Spleen (tissue), 7 donors: Measurements from ENCODE around the gene RLIM.
A peak's percentile ranks its signal among the peaks of the same experiment; 100 is the strongest.

Experiments used
- POLR2A ChIP-seq, 3 donors: fragments of 450-650 bp; IDR thresholded peaks; one replicate each; pipeline ENCODE4 v1.5.1; 2017; ENCODE audit warnings: antibody characterized with exemption in 3 of 3, mild to moderate bottlenecking in 1 of 3
- POLR2AphosphoS5 ChIP-seq, 3 donors: sonication (generic); formaldehyde crosslinking; IDR thresholded peaks; one replicate each; pipeline ENCODE4 v1.5.1; 2017; ENCODE audit warnings: antibody characterized with exemption in 3 of 3
- TF ChIP-seq, protein P1 (sequence below), 11 experiments: fragments of 200-600 bp in 7 of 11; fragments of 450-650 bp in 4 of 11; sonication (generic) in 4 of 11; IDR thresholded peaks in 8 of 11; conservative IDR thresholded peaks in 3 of 11; 1 replicate in 7 of 11; 2 replicates in 4 of 11; pipeline versions ENCODE4 v1.4.0 to v1.8.0; 2016 to 2021; ENCODE audit warnings: antibody characterized with exemption in 11 of 11, inconsistent platforms in 4 of 11, mild to moderate bottlenecking in 1 of 11
- donor health status: DM: no; HTN: no; CAD: no; lungs with moderate emphysema.
- donor health status: DM: no; HTN: no; CAD: no.
- donor health status: DM: no; HTN: no; CAD: no.

- TF ChIP-seq POLR2A (IDR thresholded peaks at IDR 0.05) (no peak), POLR2AphosphoS5 (IDR thresholded peaks at IDR 0.05) (peak; percentile 35 to 65 (median 56))
- TF ChIP-seq, protein P1, sequence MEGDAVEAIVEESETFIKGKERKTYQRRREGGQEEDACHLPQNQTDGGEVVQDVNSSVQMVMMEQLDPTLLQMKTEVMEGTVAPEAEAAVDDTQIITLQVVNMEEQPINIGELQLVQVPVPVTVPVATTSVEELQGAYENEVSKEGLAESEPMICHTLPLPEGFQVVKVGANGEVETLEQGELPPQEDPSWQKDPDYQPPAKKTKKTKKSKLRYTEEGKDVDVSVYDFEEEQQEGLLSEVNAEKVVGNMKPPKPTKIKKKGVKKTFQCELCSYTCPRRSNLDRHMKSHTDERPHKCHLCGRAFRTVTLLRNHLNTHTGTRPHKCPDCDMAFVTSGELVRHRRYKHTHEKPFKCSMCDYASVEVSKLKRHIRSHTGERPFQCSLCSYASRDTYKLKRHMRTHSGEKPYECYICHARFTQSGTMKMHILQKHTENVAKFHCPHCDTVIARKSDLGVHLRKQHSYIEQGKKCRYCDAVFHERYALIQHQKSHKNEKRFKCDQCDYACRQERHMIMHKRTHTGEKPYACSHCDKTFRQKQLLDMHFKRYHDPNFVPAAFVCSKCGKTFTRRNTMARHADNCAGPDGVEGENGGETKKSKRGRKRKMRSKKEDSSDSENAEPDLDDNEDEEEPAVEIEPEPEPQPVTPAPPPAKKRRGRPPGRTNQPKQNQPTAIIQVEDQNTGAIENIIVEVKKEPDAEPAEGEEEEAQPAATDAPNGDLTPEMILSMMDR (IDR thresholded peaks at IDR 0.05 in 8 of 11, conservative IDR thresholded peaks at IDR 0.05 in 3 of 11), result peak; percentile 93 to 99 (median 94)
Observed at GRCh38 chrX:74550295-74550802, 64.1 kb downstream of the RLIM start.
